PC-3 (cell line): ENCODE data around the gene CREBRF. TPM values are rescaled to one million over a fixed set of nuclear protein-coding genes. Genes with fewer than 3 reads are reported as not detected.

Source experiments
- ATAC-seq: fragments of 200-7000 bp; cut with Tn5 transposase; 2 replicates; pipeline ENCODE4 v1.9.1; 2020; ENCODE audit warnings: mild to moderate bottlenecking, moderate library complexity
- BruUV-seq: library from RNA; stranded (reverse); fragments of 400-500 nt; replicated peaks from 2 replicates; lab custom pipeline; 2021; lab: Mats Ljungman, UMichigan
- CTCF ChIA-PET: fragments of 300-600 bp; sonication (Branson Sonifier 250); formaldehyde crosslinking; loops from one replicate; lab custom pipeline; 2022; ENCODE audit warnings: antibody characterized with exemption; lab: Charles Lee
- POLR2A ChIA-PET: fragments of 300-600 bp; sonication (Branson Sonifier 250); formaldehyde crosslinking; loops from one replicate; lab custom pipeline; 2022; ENCODE audit warnings: antibody characterized with exemption; ENCODE audit not compliant: unreplicated experiment; lab: Charles Lee
- DNase-seq: peaks from one replicate; pipeline ENCODE4 v3.0.0-alpha.2; 2015
- H2AFZ ChIP-seq: fragments of 300-600 bp; sonication (generic); 2 replicates; pipeline ENCODE4 v1.6.0; 2016; ENCODE audit warnings: antibody characterized with exemption, low read length
- H3F3A ChIP-seq: fragments of 300-600 bp; sonication (generic); one replicate; pipeline ENCODE4 v1.6.0; 2017; ENCODE audit warnings: antibody characterized with exemption, low read length, control low read depth, mild to moderate bottlenecking; ENCODE audit not compliant: unreplicated experiment
- H3K27ac ChIP-seq: fragments of 300-600 bp; sonication (generic); 2 replicates; pipeline ENCODE4 v1.5.1; 2016; ENCODE audit warnings: mild to moderate bottlenecking, low read length
- H3K27me3 ChIP-seq: fragments of 300-600 bp; sonication (generic); 2 replicates; pipeline ENCODE4 v1.6.1; 2016; ENCODE audit warnings: low read length, mixed read lengths
- H3K36me3 ChIP-seq: fragments of 300-600 bp; sonication (generic); 2 replicates; pipeline ENCODE4 v1.6.1; 2016; ENCODE audit warnings: low read depth, mixed run types, low read length, mixed read lengths
- H3K4me1 ChIP-seq: fragments of 300-600 bp; sonication (generic); 2 replicates; pipeline ENCODE4 v1.5.1; 2016; ENCODE audit warnings: low read length; ENCODE audit not compliant: insufficient read depth
- H3K4me2 ChIP-seq: fragments of 300-600 bp; sonication (generic); 2 replicates; pipeline ENCODE4 v1.6.0; 2016; ENCODE audit warnings: low read length
- H3K4me3 ChIP-seq: fragments of 300-600 bp; sonication (generic); 2 replicates; pipeline ENCODE4 v1.5.1; 2016; ENCODE audit warnings: mild to moderate bottlenecking, low read length, mixed read lengths
- H3K79me2 ChIP-seq: fragments of 300-600 bp; sonication (generic); 2 replicates; pipeline ENCODE4 v1.6.1; 2017; ENCODE audit warnings: low read length, mixed read lengths
- H3K9ac ChIP-seq: fragments of 300-600 bp; sonication (generic); 2 replicates; pipeline ENCODE4 v1.6.0; 2016; ENCODE audit warnings: mild to moderate bottlenecking, low read length
- H3K9me2 ChIP-seq: fragments of 300-600 bp; sonication (generic); replicated peaks from 2 replicates; pipeline ENCODE4 v1.6.1; 2016; ENCODE audit warnings: mixed run types, low read length, mixed read lengths
- H3K9me3 ChIP-seq: fragments of 300-600 bp; sonication (generic); 2 replicates; pipeline ENCODE4 v1.6.1; 2016; ENCODE audit warnings: low read length, mixed read lengths
- H4K20me1 ChIP-seq: fragments of 300-600 bp; sonication (generic); 2 replicates; pipeline ENCODE4 v1.6.1; 2016; ENCODE audit warnings: low read length, mixed read lengths
- CTCF ChIP-seq: fragments of 300-600 bp; sonication (generic); conservative IDR thresholded peaks from 2 replicates; pipeline ENCODE4 v1.5.1; 2017; ENCODE audit warnings: antibody characterized with exemption, low read depth, mild to moderate bottlenecking, low read length
- EZH2 ChIP-seq: fragments of 300-600 bp; sonication (generic); IDR thresholded peaks from one replicate; pipeline ENCODE4 v1.6.1; 2017; ENCODE audit warnings: antibody characterized with exemption, mild to moderate bottlenecking, low read length; ENCODE audit not compliant: unreplicated experiment
- EZH2phosphoT487 ChIP-seq: fragments of 300-600 bp; sonication (generic); IDR thresholded peaks from 2 replicates; pipeline ENCODE4 v1.6.1; 2018; ENCODE audit warnings: mild to moderate bottlenecking, antibody characterized with exemption, low read length, borderline replicate concordance
- intact Hi-C: fragments of 100-400 bp; cut with micrococcal nuclease; formaldehyde crosslinking; loops from 2 replicates; pipeline ENCODE4 v1.9.0; 2023
- total RNA-seq: library from RNA; depleted of rRNA; stranded (reverse); fragments of >200 nt; gene quantifications from 2 replicates; pipeline ENCODE4 v1.2.3, GENCODE V29; 2014

Gene CREBRF
- total RNA-seq, 1 experiment from 2014 or later: 4.9 TPM

- no peak overlapping the region for H3K27ac ChIP-seq
- DNase-seq (no peak), ATAC-seq (no peak)
- peaks cover 12% of the 10 kb centered on the region for H3K4me1 ChIP-seq
- H3K4me2 ChIP-seq: no peak overlapping the region
- H3K79me2 ChIP-seq: no peaks in the 10 kb centered on the region
- BruUV-seq: no TSS peak
- ChIA-PET POLR2A (interaction anchor here (0.6 kb wide), 1 partner anchor 348 kb away, joined by 3 read pairs; no protein-coding TSS in a partner anchor), CTCF (no interaction called here)
- no peaks in the 10 kb centered on the region for H3K9me3 ChIP-seq
- H4K20me1 ChIP-seq: no peaks in the 10 kb centered on the region
- no peak overlapping the region for H3K9ac ChIP-seq
- no peak for TF ChIP-seq EZH2
- TF ChIP-seq EZH2phosphoT487: no peak
- TF ChIP-seq CTCF: no peak
- no peaks in the 10 kb centered on the region for H3K36me3 ChIP-seq
- H3F3A ChIP-seq: no peaks in the 10 kb centered on the region
- intact Hi-C loops: no loop called here
- no peak overlapping the region for H3K4me3 ChIP-seq
- H2AFZ ChIP-seq: no peak overlapping the region
- no peaks in the 10 kb centered on the region for H3K27me3 ChIP-seq
- no peaks in the 10 kb centered on the region for H3K9me2 ChIP-seq
Observed at GRCh38 chr5:173091981-173092380, 35.8 kb downstream of the CREBRF start.

GRCh38 chr5:173093606-173094005 lies 37.5 kb downstream of the CREBRF start:
- TF ChIP-seq EZH2 (no peak), EZH2phosphoT487 (no peak), CTCF (no peak)
- Histone ChIP-seq H3K4me2 (peak overlapping the region; percentile 34; the same call in 1 of the 2 replicates), H3K4me3 (no peak overlapping the region), H3K27ac (no peak overlapping the region), H3K9me3 (no peaks in the 10 kb centered on the region), H3F3A (no peaks in the 10 kb centered on the region), H2AFZ (no peak overlapping the region), H3K9ac (no peak overlapping the region), H3K36me3 (no peaks in the 10 kb centered on the region), H3K27me3 (no peaks in the 10 kb centered on the region), H3K9me2 (no peaks in the 10 kb centered on the region), H3K79me2 (no peaks in the 10 kb centered on the region), H4K20me1 (no peaks in the 10 kb centered on the region), H3K4me1 (peaks cover 12% of the 10 kb centered on the region)
- no TSS peak for BruUV-seq
- no peak for DNase-seq
- POLR2A ChIA-PET: no interaction called here
- intact Hi-C loops: no loop called here
- ATAC-seq: no peak; the same call in 1 of the 2 replicates
- CTCF ChIA-PET: no interaction called here

- no peak overlapping the region for H2AFZ ChIP-seq
- H4K20me1 ChIP-seq: no peaks in the 10 kb centered on the region
- H3K9ac ChIP-seq: no peak overlapping the region
- POLR2A ChIA-PET: no interaction called here
- DNase-seq (peak; percentile 61), ATAC-seq (peak; percentile 78)
- H3K36me3 ChIP-seq: no peaks in the 10 kb centered on the region
- no peak overlapping the region for H3K4me3 ChIP-seq
- no peaks in the 10 kb centered on the region for H3K9me3 ChIP-seq
- H3K27me3 ChIP-seq: no peaks in the 10 kb centered on the region
- H3K9me2 ChIP-seq: no peaks in the 10 kb centered on the region
- no peaks in the 10 kb centered on the region for H3F3A ChIP-seq
- peaks cover 12% of the 10 kb centered on the region for H3K4me1 ChIP-seq
- no peak overlapping the region for H3K27ac ChIP-seq
- CTCF ChIA-PET: interaction anchor here (0.9 kb wide), 1 partner anchor 110 kb away, joined by 3 read pairs; no protein-coding TSS in a partner anchor
- BruUV-seq: no TSS peak
- H3K4me2 ChIP-seq: peak overlapping the region; percentile 34
- no peaks in the 10 kb centered on the region for H3K79me2 ChIP-seq
- no peak for TF ChIP-seq EZH2
- no peak for TF ChIP-seq EZH2phosphoT487
- no peak for TF ChIP-seq CTCF
- intact Hi-C loops: no loop called here
Observed at GRCh38 chr5:173094012-173094661, 38.0 kb downstream of the CREBRF start.
